Neutrophil (primary cell): Measurements from ENCODE around the gene TOR1A.
A peak's percentile ranks its signal among the peaks of the same experiment; 100 is the strongest.

Experiments
- H3K27ac ChIP-seq: fragments of 200-600 bp; sonication (generic); 2 replicates; pipeline ENCODE4 v1.5.1; 2016; ENCODE audit warnings: mild to moderate bottlenecking, moderate library complexity
- H3K27me3 ChIP-seq: fragments of 200-600 bp; sonication (generic); 2 replicates; pipeline ENCODE4 v1.6.0; 2016; ENCODE audit warnings: mild to moderate bottlenecking
- H3K36me3 ChIP-seq: fragments of 200-600 bp; sonication (generic); 2 replicates; pipeline ENCODE4 v1.5.1; 2017
- H3K4me1 ChIP-seq, 2 experiments: fragments of 200-600 bp in 1 of 2; sonication (generic) in 1 of 2; 1 replicate in 1 of 2; 2 replicates in 1 of 2; pipeline versions ENCODE4 v1.5.1 to v1.6.1; 2013 to 2016; ENCODE audit warnings: low read depth in 1 of 2, low read length in 1 of 2, mild to moderate bottlenecking in 1 of 2, moderate library complexity in 1 of 2; ENCODE audit not compliant: control insufficient read depth in 1 of 2, insufficient read depth in 1 of 2
- H3K4me3 ChIP-seq, 2 experiments: fragments of 200-600 bp in 1 of 2; sonication (generic) in 1 of 2; 1 replicate in 1 of 2; 2 replicates in 1 of 2; pipeline ENCODE4 v1.5.1; 2013 to 2016; ENCODE audit warnings: low read depth in 1 of 2, low read length in 1 of 2, mild to moderate bottlenecking in 1 of 2, moderate library complexity in 1 of 2
- H3K9me3 ChIP-seq: fragments of 200-600 bp; sonication (generic); 2 replicates; pipeline ENCODE4 v1.5.1; 2016
- TF ChIP-seq, protein P1 (sequence below): fragments of 200-600 bp; sonication (generic); IDR thresholded peaks from 2 replicates; pipeline ENCODE4 v1.5.1; 2016; ENCODE audit warnings: antibody characterized with exemption

The TOR1A gene

DNA sequence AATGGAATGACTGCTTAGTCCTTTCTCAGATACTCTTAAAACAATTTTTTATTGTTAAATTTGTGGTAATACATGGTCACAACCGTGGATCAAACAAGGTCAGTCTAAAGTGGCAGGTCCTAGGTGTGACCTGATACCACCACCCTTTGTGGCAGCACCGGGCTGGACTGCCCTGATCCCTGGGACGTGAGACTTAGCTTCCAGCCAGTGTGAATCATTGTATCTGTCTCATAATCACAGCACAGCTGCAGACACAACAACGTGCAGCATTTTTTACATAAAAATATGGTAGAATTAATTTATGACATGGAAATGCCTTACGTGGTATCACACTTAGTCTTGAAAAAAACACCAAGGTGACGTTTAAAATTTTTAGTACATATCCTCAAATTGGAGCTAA lies 13.1 kb downstream of the TOR1A start:
- H3K4me3 ChIP-seq, result no peak overlapping the region
- H3K36me3 ChIP-seq, result peaks cover 85% of the 10 kb centered on the region
- H3K9me3 ChIP-seq, result no peaks in the 10 kb centered on the region
- peak overlapping the region; percentile 73 for H3K27ac ChIP-seq
- peaks cover 48 to 49% of the 10 kb centered on the region in 2 experiments for H3K4me1 ChIP-seq
- H3K27me3 ChIP-seq, result no peaks in the 10 kb centered on the region
- TF ChIP-seq, protein P1, sequence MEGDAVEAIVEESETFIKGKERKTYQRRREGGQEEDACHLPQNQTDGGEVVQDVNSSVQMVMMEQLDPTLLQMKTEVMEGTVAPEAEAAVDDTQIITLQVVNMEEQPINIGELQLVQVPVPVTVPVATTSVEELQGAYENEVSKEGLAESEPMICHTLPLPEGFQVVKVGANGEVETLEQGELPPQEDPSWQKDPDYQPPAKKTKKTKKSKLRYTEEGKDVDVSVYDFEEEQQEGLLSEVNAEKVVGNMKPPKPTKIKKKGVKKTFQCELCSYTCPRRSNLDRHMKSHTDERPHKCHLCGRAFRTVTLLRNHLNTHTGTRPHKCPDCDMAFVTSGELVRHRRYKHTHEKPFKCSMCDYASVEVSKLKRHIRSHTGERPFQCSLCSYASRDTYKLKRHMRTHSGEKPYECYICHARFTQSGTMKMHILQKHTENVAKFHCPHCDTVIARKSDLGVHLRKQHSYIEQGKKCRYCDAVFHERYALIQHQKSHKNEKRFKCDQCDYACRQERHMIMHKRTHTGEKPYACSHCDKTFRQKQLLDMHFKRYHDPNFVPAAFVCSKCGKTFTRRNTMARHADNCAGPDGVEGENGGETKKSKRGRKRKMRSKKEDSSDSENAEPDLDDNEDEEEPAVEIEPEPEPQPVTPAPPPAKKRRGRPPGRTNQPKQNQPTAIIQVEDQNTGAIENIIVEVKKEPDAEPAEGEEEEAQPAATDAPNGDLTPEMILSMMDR, result no peak

DNA sequence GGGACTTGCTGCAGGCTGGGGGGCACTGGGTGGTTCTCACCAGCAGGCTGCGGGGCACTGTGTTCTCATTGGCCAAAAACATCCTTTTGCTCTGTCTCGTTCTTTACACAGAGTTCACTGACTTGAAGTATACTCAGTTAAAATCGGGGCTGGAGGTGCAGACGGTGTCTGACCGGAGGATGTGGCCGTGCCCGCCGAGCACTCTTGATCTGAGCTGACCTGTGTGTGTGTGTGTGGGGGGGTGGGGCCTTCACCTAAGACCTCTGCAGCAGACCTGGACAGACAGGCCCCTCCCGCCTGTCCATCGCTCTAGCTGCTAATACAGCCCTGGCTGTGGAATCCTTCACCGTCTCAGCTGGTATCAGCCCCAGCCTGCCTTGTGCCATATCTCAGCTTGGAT lies 13.8 kb downstream of the TOR1A start:
- Histone ChIP-seq H3K27me3 (no peaks in the 10 kb centered on the region), H3K27ac (peak overlapping the region; percentile 73), H3K4me1 (peaks cover 48 to 52% of the 10 kb centered on the region in 2 experiments), H3K36me3 (peaks cover 78% of the 10 kb centered on the region), H3K9me3 (no peaks in the 10 kb centered on the region), H3K4me3 (no peak overlapping the region)
- TF ChIP-seq, protein P1, result no peak

DNA sequence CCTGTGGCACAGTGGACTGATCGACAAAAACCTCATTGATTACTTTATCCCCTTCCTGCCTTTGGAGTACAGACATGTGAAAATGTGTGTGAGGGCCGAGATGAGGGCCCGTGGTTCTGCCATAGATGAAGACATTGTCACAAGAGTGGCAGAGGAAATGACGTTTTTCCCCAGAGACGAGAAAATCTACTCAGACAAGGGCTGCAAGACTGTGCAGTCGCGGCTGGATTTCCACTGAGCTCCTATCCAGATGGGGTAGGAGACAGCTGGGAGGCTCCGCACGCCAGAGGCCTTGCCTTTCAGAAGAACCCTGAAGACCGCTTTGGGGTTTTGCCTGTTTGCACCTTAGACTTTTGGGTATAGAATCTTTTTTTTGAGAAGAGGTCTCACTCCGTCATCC lies 14.6 kb downstream of the TOR1A start:
- Histone ChIP-seq H3K36me3 (peaks cover 73% of the 10 kb centered on the region), H3K27ac (peak overlapping the region; percentile 73), H3K27me3 (no peaks in the 10 kb centered on the region), H3K4me1 (peaks cover 54 to 59% of the 10 kb centered on the region in 2 experiments), H3K9me3 (no peaks in the 10 kb centered on the region), H3K4me3 (no peak overlapping the region)
- TF ChIP-seq, protein P1, result no peak

DNA sequence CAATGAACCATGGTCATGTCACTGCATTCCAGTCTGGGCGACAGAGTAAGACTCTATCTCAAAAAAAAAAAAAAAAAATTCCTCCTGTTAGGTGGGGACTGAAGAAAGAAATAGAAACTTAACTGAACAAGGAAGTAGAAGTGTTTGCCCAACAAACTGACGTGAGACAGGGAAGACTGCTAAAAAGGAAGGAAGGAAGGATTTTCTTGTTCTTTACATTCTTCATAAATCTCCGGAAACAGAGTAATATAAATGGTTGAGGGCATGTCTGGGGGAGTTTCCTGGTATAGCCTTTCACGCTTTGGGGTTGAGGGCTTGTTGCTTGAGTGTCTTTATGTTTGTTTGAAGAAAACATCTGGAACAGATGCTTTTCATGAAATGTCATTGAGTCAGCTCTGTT lies 17.9 kb downstream of the TOR1A start:
- TF ChIP-seq, protein P1, result no peak
- Histone ChIP-seq H3K27ac (peak overlapping the region; percentile 88), H3K36me3 (peaks cover 44% of the 10 kb centered on the region), H3K4me3 (peak overlapping the region; percentile 42 to 44), H3K4me1 (peaks cover 63 to 64% of the 10 kb centered on the region in 2 experiments), H3K9me3 (no peaks in the 10 kb centered on the region), H3K27me3 (no peaks in the 10 kb centered on the region)

DNA sequence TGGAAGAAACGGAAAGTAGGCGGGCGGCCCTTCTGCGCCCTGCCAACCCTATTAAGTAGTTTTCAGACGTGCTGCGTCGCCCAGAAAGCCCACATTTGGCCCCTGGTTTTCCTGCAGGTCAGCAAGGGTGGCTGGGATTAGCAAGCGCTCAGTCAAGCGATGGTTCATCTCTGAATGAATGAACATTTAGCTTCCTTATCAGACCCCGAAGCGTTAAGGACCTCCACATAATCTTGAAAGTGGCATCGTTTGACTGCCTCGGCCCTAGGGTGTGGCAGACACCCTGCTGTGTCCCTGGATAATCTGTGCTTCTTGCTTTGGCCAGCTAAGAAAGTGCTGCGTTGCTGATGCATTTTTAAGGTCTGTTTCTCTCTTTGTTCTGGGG lies 20.3 kb downstream of the TOR1A start:
- H3K27ac ChIP-seq, result peak overlapping the region; percentile 96
- TF ChIP-seq, protein P1, result no peak
- peak overlapping the region; percentile 86 to 91 for H3K4me3 ChIP-seq

More for the DNA sequence above, 20.3 kb downstream of the TOR1A start:
- H3K4me1 ChIP-seq, result peaks cover 50 to 53% of the 10 kb centered on the region in 2 experiments
- no peaks in the 10 kb centered on the region for H3K9me3 ChIP-seq
- H3K27me3 ChIP-seq, result no peaks in the 10 kb centered on the region
- H3K36me3 ChIP-seq, result peaks cover 20% of the 10 kb centered on the region
